K562 (cell line): Measurements from ENCODE around the gene SMYD1. TPM values are rescaled to one million over a fixed set of nuclear protein-coding genes. Genes with fewer than 3 reads are reported as not detected.

Source experiments
- FOXM1 ChIP-seq, 2 experiments: fragments of 450-650 bp in 1 of 2; sonication (generic) in 1 of 2; formaldehyde crosslinking in 1 of 2; IDR thresholded peaks; 2 replicates each; pipeline versions ENCODE4 v1.6.1 to v1.9.0; 2017 to 2022; ENCODE audit warnings: low read depth in 2 of 2, mild to moderate bottlenecking in 2 of 2, missing genetic modification reagents in 1 of 2, moderate library complexity in 1 of 2
- MAZ ChIP-seq, 2 experiments: fragments of 450-650 bp in 1 of 2; sonication (generic) in 1 of 2; formaldehyde crosslinking; IDR thresholded peaks in 1 of 2; conservative IDR thresholded peaks in 1 of 2; 2 replicates each; pipeline versions ENCODE4 v1.4.0 to v1.5.0; 2020; ENCODE audit warnings: mild to moderate bottlenecking in 1 of 2, missing genetic modification reagents in 1 of 2
- SMC3 ChIP-seq: conservative IDR thresholded peaks from 2 replicates; pipeline ENCODE4 v1.6.1; 2011; ENCODE audit warnings: low read depth, low read length, improper control_type of control experiment; ENCODE audit not compliant: insufficient read depth
- TEAD1 ChIP-seq, 2 experiments: fragments of 450-650 bp in 1 of 2; sonication (generic) in 1 of 2; formaldehyde crosslinking; IDR thresholded peaks; 2 replicates each; pipeline versions ENCODE4 v1.4.0 to v1.8.0; 2020 to 2022; ENCODE audit warnings: mild to moderate bottlenecking in 2 of 2, missing genetic modification reagents in 1 of 2
- TEAD4 ChIP-seq, 2 experiments: sonication (generic) in 1 of 2; formaldehyde crosslinking in 1 of 2; IDR thresholded peaks; 2 replicates each; pipeline versions ENCODE4 v1.6.1 to v1.8.0; 2012 to 2022; ENCODE audit warnings: borderline replicate concordance in 1 of 2, inconsistent platforms in 1 of 2, low read length in 1 of 2, mild to moderate bottlenecking in 1 of 2, missing genetic modification reagents in 1 of 2
- ZKSCAN8 ChIP-seq: fragments of 200-800 bp; sonication (Bioruptor generic); IDR thresholded peaks from 2 replicates; pipeline ENCODE4 v1.6.1; 2016; ENCODE audit warnings: missing genetic modification characterization, missing compliant biosample characterization
- polyA plus RNA-seq, 8 experiments: library from polyadenylated mRNA; depleted of rRNA in 4 of 8; stranded (reverse) in 5 of 8; unstranded in 3 of 8; fragments of >200 nt; fragmentation: Nextera tagmentation in 2 of 8; fragmentation: Illumina TruSeq in 1 of 8; extraction: Ambion mirVana in 2 of 8; extraction: Trizol in 1 of 8; gene quantifications; 2 replicates each; pipeline versions ENCODE4 v1.2.1 to v1.2.3, GENCODE V29; 2011 to 2014; ENCODE audit warnings: inconsistent platforms in 1 of 8, missing spikeins in 1 of 8
- total RNA-seq, 7 experiments: library from RNA; depleted of rRNA in 6 of 7; stranded (reverse); fragments of >200 nt in 6 of 7; fragmentation: Illumina TruSeq in 2 of 7; extraction: Trizol in 2 of 7; gene quantifications; 2 replicates each; pipeline versions ENCODE4 v1.2.1 to v1.2.3, GENCODE V29; 2011 to 2021; ENCODE audit warnings: low replicate concordance in 1 of 7
- TF ChIP-seq, protein P1 (sequence below): fragments of 450-650 bp; formaldehyde crosslinking; IDR thresholded peaks from 2 replicates; pipeline ENCODE4 v1.4.0; 2020; ENCODE audit warnings: mild to moderate bottlenecking, moderate library complexity
- TF ChIP-seq, protein P2 (sequence below), 3 experiments: IDR thresholded peaks in 2 of 3; conservative IDR thresholded peaks in 1 of 3; 2 replicates each; pipeline ENCODE4 v1.5.1; 2011 to 2012; ENCODE audit warnings: low read length in 3 of 3, mild to moderate bottlenecking in 3 of 3, control low read depth in 2 of 3, improper control_type of control experiment in 1 of 3, inconsistent platforms in 1 of 3, low read depth in 1 of 3, mixed read lengths in 1 of 3, moderate library complexity in 1 of 3; ENCODE audit not compliant: insufficient read depth in 2 of 3

SMYD1 gene
- total and polyA plus RNA-seq, 9 of the 15 experiments (the other 6 are each of a cell fraction or from before 2014, with no cell fraction given) = not detected

- TF ChIP-seq FOXM1 (IDR thresholded peaks at IDR 0.05; ENCODE audit: low read depth) (no peak), FOXM1 (CRISPR knock-in tag; IDR thresholded peaks at IDR 0.05; ENCODE audit: low read depth) (no peak), TEAD1 (CRISPR knock-in tag; IDR thresholded peaks at IDR 0.05) (0 out of 4 replicates have a peak, but pooled peaks of 1 of the 2 experiments have one; percentile 37), MAZ (CRISPR knock-in tag; conservative IDR thresholded peaks at IDR 0.05 in 1 of 2, IDR thresholded peaks at IDR 0.05 in 1 of 2) (0 out of 4 replicates have a peak, but pooled peaks of 1 of the 2 experiments have one; percentile 21), ZKSCAN8 (CRISPR knock-in tag) (no peak), SMC3 (peak; percentile 83), TEAD4 (IDR thresholded peaks at IDR 0.05; ENCODE audit: low read length) (peak; percentile 59; the same call in 1 of the 2 replicates), TEAD4 (CRISPR knock-in tag; IDR thresholded peaks at IDR 0.05; ENCODE audit: borderline replicate concordance) (no peak)
- TF ChIP-seq, protein P1, sequence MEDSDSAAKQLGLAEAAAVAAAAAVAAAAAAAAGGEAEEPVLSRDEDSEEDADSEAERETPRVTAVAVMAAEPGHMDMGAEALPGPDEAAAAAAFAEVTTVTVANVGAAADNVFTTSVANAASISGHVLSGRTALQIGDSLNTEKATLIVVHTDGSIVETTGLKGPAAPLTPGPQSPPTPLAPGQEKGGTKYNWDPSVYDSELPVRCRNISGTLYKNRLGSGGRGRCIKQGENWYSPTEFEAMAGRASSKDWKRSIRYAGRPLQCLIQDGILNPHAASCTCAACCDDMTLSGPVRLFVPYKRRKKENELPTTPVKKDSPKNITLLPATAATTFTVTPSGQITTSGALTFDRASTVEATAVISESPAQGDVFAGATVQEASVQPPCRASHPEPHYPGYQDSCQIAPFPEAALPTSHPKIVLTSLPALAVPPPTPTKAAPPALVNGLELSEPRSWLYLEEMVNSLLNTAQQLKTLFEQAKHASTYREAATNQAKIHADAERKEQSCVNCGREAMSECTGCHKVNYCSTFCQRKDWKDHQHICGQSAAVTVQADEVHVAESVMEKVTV (CRISPR knock-in tag) = peak; percentile 82
- TF ChIP-seq, protein P2, sequence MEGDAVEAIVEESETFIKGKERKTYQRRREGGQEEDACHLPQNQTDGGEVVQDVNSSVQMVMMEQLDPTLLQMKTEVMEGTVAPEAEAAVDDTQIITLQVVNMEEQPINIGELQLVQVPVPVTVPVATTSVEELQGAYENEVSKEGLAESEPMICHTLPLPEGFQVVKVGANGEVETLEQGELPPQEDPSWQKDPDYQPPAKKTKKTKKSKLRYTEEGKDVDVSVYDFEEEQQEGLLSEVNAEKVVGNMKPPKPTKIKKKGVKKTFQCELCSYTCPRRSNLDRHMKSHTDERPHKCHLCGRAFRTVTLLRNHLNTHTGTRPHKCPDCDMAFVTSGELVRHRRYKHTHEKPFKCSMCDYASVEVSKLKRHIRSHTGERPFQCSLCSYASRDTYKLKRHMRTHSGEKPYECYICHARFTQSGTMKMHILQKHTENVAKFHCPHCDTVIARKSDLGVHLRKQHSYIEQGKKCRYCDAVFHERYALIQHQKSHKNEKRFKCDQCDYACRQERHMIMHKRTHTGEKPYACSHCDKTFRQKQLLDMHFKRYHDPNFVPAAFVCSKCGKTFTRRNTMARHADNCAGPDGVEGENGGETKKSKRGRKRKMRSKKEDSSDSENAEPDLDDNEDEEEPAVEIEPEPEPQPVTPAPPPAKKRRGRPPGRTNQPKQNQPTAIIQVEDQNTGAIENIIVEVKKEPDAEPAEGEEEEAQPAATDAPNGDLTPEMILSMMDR (IDR thresholded peaks at IDR 0.05 in 2 of 3, conservative IDR thresholded peaks at IDR 0.05 in 1 of 3; ENCODE audit: insufficient read depth in 2 of 3, low read depth in 1 of 3, low read length in 3 of 3) = peak; percentile 78 to 92 (median 84)
- TF ChIP-seq, all 486 proteins: peak for 11
Measured at GRCh38 chr2:88159955-88160415, 92.4 kb downstream of the SMYD1 start (continued).
